ENCODE results near the gene PREX1.

PREX1 gene

GRCh38 chr20:48821261-48821920 is 6.4 kb downstream of the PREX1 start:
- TF ChIP-seq CTCF (IDR thresholded peaks at IDR 0.05; ENCODE audit: borderline replicate concordance, insufficient read depth, low read depth, low read length) = no peak
- no peak overlapping the region for H3K4me3 ChIP-seq (ENCODE audit: low read depth, low read length)

GRCh38 chr20:48820649-48820973 is 7.2 kb downstream of the PREX1 start:
- TF ChIP-seq CTCF (IDR thresholded peaks at IDR 0.05; ENCODE audit: borderline replicate concordance, insufficient read depth, low read depth, low read length) = no peak
- no peak overlapping the region for H3K4me3 ChIP-seq (ENCODE audit: low read depth, low read length)

- H3K4me3 ChIP-seq (ENCODE audit: low read depth, low read length) = no peak overlapping the region
- TF ChIP-seq CTCF (IDR thresholded peaks at IDR 0.05; ENCODE audit: borderline replicate concordance, insufficient read depth, low read depth, low read length) = no peak
Observed at GRCh38 chr20:48819821-48820648, 7.8 kb downstream of the PREX1 start.

- TF ChIP-seq CTCF (IDR thresholded peaks at IDR 0.05; ENCODE audit: borderline replicate concordance, insufficient read depth, low read depth, low read length) = no peak
- H3K4me3 ChIP-seq (ENCODE audit: low read depth, low read length) = no peak overlapping the region
Observed at GRCh38 chr20:48819089-48819488, 8.7 kb downstream of the PREX1 start.

- no peak overlapping the region for H3K4me3 ChIP-seq (ENCODE audit: low read depth, low read length)
- TF ChIP-seq CTCF (IDR thresholded peaks at IDR 0.05; ENCODE audit: borderline replicate concordance, insufficient read depth, low read depth, low read length) = no peak
Observed at GRCh38 chr20:48818481-48818987, 9.3 kb downstream of the PREX1 start.

GRCh38 chr20:48818031-48818370 is 9.8 kb downstream of the PREX1 start:
- TF ChIP-seq CTCF (IDR thresholded peaks at IDR 0.05; ENCODE audit: borderline replicate concordance, insufficient read depth, low read depth, low read length) = no peak
- H3K4me3 ChIP-seq (ENCODE audit: low read depth, low read length) = no peak overlapping the region
